ENCODE data around the gene CHST8. TPM values are rescaled to one million over a fixed set of nuclear protein-coding genes. Genes with fewer than 3 reads are reported as not detected.

The CHST8 gene
- total and polyA plus RNA-seq, 2 of the 13 experiments (the other 11 are each of a cell fraction or from before 2014, with no cell fraction given), result not detected

DNA sequence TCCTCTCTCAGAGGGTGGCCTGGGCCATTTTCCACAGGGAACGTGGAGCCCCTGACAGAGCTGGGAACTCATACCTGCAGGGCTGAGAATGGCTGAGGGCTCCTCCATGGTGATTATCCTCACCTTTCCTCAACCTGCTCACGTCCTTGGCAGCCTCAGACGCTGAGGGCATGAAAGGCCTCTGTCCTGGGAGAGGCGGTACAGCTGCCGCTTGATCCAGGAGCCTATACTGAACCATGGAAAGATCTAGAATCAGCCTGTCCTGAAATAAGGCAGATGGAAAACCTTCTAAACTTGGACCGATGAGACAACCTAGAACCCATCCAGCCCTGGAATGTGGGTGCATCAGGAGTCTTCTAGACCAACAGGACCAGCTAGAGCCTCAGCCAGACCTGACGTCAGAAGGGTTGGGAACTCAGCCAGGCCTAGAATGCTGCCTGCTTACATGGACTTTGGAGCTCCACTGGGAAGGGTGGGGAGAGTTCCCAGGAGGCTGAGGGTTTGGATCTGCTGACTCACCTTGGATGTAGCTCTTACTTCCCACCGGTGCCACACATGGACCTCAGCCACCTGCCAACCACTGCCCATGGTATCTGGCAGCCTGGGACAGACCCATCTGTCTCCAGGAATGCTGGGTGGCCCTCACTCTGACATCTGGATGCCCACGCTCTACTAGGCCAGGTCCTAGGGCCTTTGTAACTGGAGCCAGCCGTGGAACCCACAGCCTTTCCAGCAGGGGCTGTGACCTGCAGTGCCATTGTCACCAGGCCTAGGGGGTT, 182.5 kb downstream of the CHST8 start (continued):
- TF ChIP-seq AHDC1 (CRISPR knock-in tag; IDR thresholded peaks at IDR 0.05; ENCODE audit: borderline replicate concordance) (no peak; the same call in 1 of the 2 replicates), ZNF772 (CRISPR knock-in tag; IDR thresholded peaks at IDR 0.05) (no peak), AHR (CRISPR knock-in tag; IDR thresholded peaks at IDR 0.05) (no peak), CHD2 (IDR thresholded peaks at IDR 0.05; ENCODE audit: low read depth, low read length) (no peak), MTA3 (CRISPR knock-in tag; IDR thresholded peaks at IDR 0.05) (no peak), CCAR2 (optimal IDR thresholded peaks at IDR 0.05; ENCODE audit: low read depth, low read length) (no peak), FOXO1 (CRISPR knock-in tag; IDR thresholded peaks at IDR 0.05) (no peak), SOX6 (IDR thresholded peaks at IDR 0.05) (no peak), SOX6 (CRISPR knock-in tag; IDR thresholded peaks at IDR 0.05) (0 out of 2 replicates have a peak, but pooled peaks have one; percentile 24), ZNF746 (CRISPR knock-in tag; IDR thresholded peaks at IDR 0.05) (no peak), ATF1 (CRISPR knock-in tag; IDR thresholded peaks at IDR 0.05) (no peak), ZNF580 (CRISPR knock-in tag; IDR thresholded peaks at IDR 0.05; ENCODE audit: borderline replicate concordance, low read depth) (no peak), CHCHD3 (CRISPR knock-in tag; IDR thresholded peaks at IDR 0.05) (no peak), GTF2F1 (IDR thresholded peaks at IDR 0.05; ENCODE audit: low read length) (no peak), DNMT3B (CRISPR knock-in tag; conservative IDR thresholded peaks at IDR 0.05) (no peak), ETV6 (CRISPR knock-in tag; conservative IDR thresholded peaks at IDR 0.05) (no peak), ZFP90 (CRISPR knock-in tag; IDR thresholded peaks at IDR 0.05; ENCODE audit: borderline replicate concordance) (no peak), WIZ (CRISPR knock-in tag; IDR thresholded peaks at IDR 0.05) (no peak), ZNF75D (CRISPR knock-in tag; IDR thresholded peaks at IDR 0.05; ENCODE audit: borderline replicate concordance) (no peak), TAF15 (IDR thresholded peaks at IDR 0.05; ENCODE audit: low read depth, low read length, poor library complexity, severe bottlenecking) (no peak), HNRNPH1 (optimal IDR thresholded peaks at IDR 0.05; ENCODE audit: low read depth, low read length) (no peak)
- TF ChIP-seq, protein P1, sequence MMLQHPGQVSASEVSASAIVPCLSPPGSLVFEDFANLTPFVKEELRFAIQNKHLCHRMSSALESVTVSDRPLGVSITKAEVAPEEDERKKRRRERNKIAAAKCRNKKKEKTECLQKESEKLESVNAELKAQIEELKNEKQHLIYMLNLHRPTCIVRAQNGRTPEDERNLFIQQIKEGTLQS (CRISPR knock-in tag; IDR thresholded peaks at IDR 0.05), result no peak
- TF ChIP-seq, protein P2, sequence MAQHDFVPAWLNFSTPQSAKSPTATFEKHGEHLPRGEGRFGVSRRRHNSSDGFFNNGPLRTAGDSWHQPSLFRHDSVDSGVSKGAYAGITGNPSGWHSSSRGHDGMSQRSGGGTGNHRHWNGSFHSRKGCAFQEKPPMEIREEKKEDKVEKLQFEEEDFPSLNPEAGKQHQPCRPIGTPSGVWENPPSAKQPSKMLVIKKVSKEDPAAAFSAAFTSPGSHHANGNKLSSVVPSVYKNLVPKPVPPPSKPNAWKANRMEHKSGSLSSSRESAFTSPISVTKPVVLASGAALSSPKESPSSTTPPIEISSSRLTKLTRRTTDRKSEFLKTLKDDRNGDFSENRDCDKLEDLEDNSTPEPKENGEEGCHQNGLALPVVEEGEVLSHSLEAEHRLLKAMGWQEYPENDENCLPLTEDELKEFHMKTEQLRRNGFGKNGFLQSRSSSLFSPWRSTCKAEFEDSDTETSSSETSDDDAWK (CRISPR knock-in tag; IDR thresholded peaks at IDR 0.05), result no peak
- TF ChIP-seq, protein P3, sequence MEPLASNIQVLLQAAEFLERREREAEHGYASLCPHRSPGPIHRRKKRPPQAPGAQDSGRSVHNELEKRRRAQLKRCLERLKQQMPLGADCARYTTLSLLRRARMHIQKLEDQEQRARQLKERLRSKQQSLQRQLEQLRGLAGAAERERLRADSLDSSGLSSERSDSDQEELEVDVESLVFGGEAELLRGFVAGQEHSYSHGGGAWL (CRISPR knock-in tag; IDR thresholded peaks at IDR 0.05), result no peak

Measured in HepG2 (cell line).